Measurements from ENCODE around the gene NGLY1.

- TF ChIP-seq EZH2phosphoT487 (IDR thresholded peaks at IDR 0.05; ENCODE audit: borderline replicate concordance) (no peak), EZH2 (IDR thresholded peaks at IDR 0.05) (no peak), CTCF (IDR thresholded peaks at IDR 0.05 in 2 of 3, conservative IDR thresholded peaks at IDR 0.05 in 1 of 3; ENCODE audit: borderline replicate concordance in 1 of 3, insufficient read depth in 1 of 3, low read depth in 2 of 3, low read length in 2 of 3) (no peak), POLR2AphosphoS5 (IDR thresholded peaks at IDR 0.05; ENCODE audit: low read depth, low read length) (no peak), MAX (IDR thresholded peaks at IDR 0.05) (no peak), FOSL1 (IDR thresholded peaks at IDR 0.05; ENCODE audit: low read depth) (no peak), ZBTB33 (IDR thresholded peaks at IDR 0.05; ENCODE audit: extremely low read depth, insufficient replicate concordance, low read length) (no peak), POLR2A (IDR thresholded peaks at IDR 0.05; ENCODE audit: borderline replicate concordance, extremely low read depth, insufficient read depth, insufficient read length) (no peak), ATF3 (IDR thresholded peaks at IDR 0.05) (no peak), TCF7L2 (IDR thresholded peaks at IDR 0.05; ENCODE audit: borderline replicate concordance, extremely low read depth, insufficient read depth, insufficient read length) (no peak), CBX3 (IDR thresholded peaks at IDR 0.05; ENCODE audit: low read depth) (no peak), REST (IDR thresholded peaks at IDR 0.05; ENCODE audit: low read depth) (no peak), ZFX (IDR thresholded peaks at IDR 0.05) (no peak)
Measured at GRCh38 chr3:25751725-25752124, 31.5 kb downstream of the NGLY1 start.
